MCF 10A (cell line): ENCODE data around the gene BTN3A1. TPM values are rescaled to one million over a fixed set of nuclear protein-coding genes. Genes with fewer than 3 reads are reported as not detected.
A peak's percentile ranks its signal among the peaks of the same experiment; 100 is the strongest.
"Not testable (repeated sequence)": the region's sequence is repeated elsewhere in the genome, so short reads cannot be mapped to it uniquely, and the experiment has no call there.

Source experiments
- BruUV-seq: library from RNA; stranded (reverse); fragments of 400-500 nt; replicated peaks from 2 replicates; lab custom pipeline; 2021; lab: Mats Ljungman, UMichigan
- CTCF ChIA-PET: fragments of 300-600 bp; sonication (Branson Sonifier 250); formaldehyde crosslinking; extraction: SDS; loops from one replicate; lab custom pipeline; 2021; ENCODE audit warnings: antibody characterized with exemption, inconsistent platforms; lab: Yijun Ruan, JAX
- POLR2A ChIA-PET: fragments of 300-600, 350-650 bp; sonication (Branson Sonifier 250); formaldehyde crosslinking; extraction: SDS; loops from one replicate; lab custom pipeline; 2020; ENCODE audit warnings: antibody characterized with exemption, inconsistent platforms; lab: Yijun Ruan, JAX
- DNase-seq: peaks from one replicate; pipeline ENCODE4 v3.0.0-alpha.2; 2018; ENCODE audit not compliant: unreplicated experiment
- H3K27ac Mint-ChIP-seq: one replicate; pipeline ENCODE4 v1.8.0; 2022; ENCODE audit warnings: mild to moderate bottlenecking, low read depth, mixed read lengths; ENCODE audit not compliant: unreplicated experiment
- H3K27me3 Mint-ChIP-seq: one replicate; pipeline ENCODE4 v1.8.0; 2022; ENCODE audit warnings: mixed read lengths; ENCODE audit not compliant: insufficient read depth, unreplicated experiment
- H3K36me3 Mint-ChIP-seq: one replicate; pipeline ENCODE4 v1.8.0; 2022; ENCODE audit warnings: mild to moderate bottlenecking, moderate library complexity, mixed read lengths; ENCODE audit not compliant: insufficient read depth, unreplicated experiment
- H3K4me1 Mint-ChIP-seq: one replicate; pipeline ENCODE4 v1.8.0; 2022; ENCODE audit warnings: mixed read lengths; ENCODE audit not compliant: insufficient read depth, unreplicated experiment
- H3K4me3 Mint-ChIP-seq: one replicate; pipeline ENCODE4 v1.8.0; 2022; ENCODE audit warnings: mild to moderate bottlenecking, moderate library complexity, mixed read lengths; ENCODE audit not compliant: unreplicated experiment
- H3K9me3 Mint-ChIP-seq: one replicate; pipeline ENCODE4 v1.8.0; 2022; ENCODE audit warnings: mixed read lengths; ENCODE audit not compliant: unreplicated experiment
- CTCF ChIP-seq: fragments of 200-600 bp; IDR thresholded peaks from one replicate; pipeline ENCODE4 v1.8.0; 2022; ENCODE audit warnings: antibody characterized with exemption, mild to moderate bottlenecking; ENCODE audit not compliant: unreplicated experiment
- intact Hi-C: fragments of 100-400 bp; cut with micrococcal nuclease; formaldehyde crosslinking; loops from 2 replicates; pipeline ENCODE4 v1.14.1; 2022
- total RNA-seq: library from RNA; stranded (reverse); gene quantifications from 2 replicates; pipeline ENCODE4 v1.2.3, GENCODE V29; 2022

The BTN3A1 gene
- total RNA-seq, 1 experiment from 2014 or later = 8.0 TPM

GRCh38 chr6:26416288-26416687 lies 14.2 kb downstream of the BTN3A1 start:
- Mint-ChIP-seq H3K36me3 (no peaks in the 10 kb centered on the region), H3K27me3 (no peaks in the 10 kb centered on the region), H3K4me1 (no peaks in the 10 kb centered on the region), H3K4me3 (no peak overlapping the region), H3K27ac (no peak overlapping the region), H3K9me3 (no peaks in the 10 kb centered on the region)
- BruUV-seq = no TSS peak
- no peak for TF ChIP-seq CTCF
- intact Hi-C loops = no loop called here
- ChIA-PET CTCF (no interaction called here), POLR2A (no interaction called here)
- no peak for DNase-seq

- BruUV-seq, intact Hi-C loops, H3K9me3 Mint-ChIP-seq, H3K27me3 Mint-ChIP-seq, H3K4me3 Mint-ChIP-seq, H3K27ac Mint-ChIP-seq, DNase-seq, H3K36me3 Mint-ChIP-seq, POLR2A ChIA-PET: not testable (repeated sequence)
- CTCF ChIA-PET = interaction anchor here (0.8 kb wide), 1 partner anchor 14 kb away, joined by 4 read pairs; no protein-coding TSS in a partner anchor
- H3K4me1 Mint-ChIP-seq = peaks cover 11% of the 10 kb centered on the region
These were observed 16.0 kb downstream of the BTN3A1 start for GRCh38 chr6:26418077-26418476.

- H3K4me3 Mint-ChIP-seq, H3K9me3 Mint-ChIP-seq, BruUV-seq, H3K27me3 Mint-ChIP-seq, DNase-seq, intact Hi-C loops, H3K36me3 Mint-ChIP-seq, H3K27ac Mint-ChIP-seq: not testable (repeated sequence)
- POLR2A ChIA-PET = interaction anchor here (0.9 kb wide), 1 partner anchor 133 kb away, joined by 3 read pairs; a partner anchor contains a TSS
- H3K4me1 Mint-ChIP-seq = peaks cover 18% of the 10 kb centered on the region
- CTCF ChIA-PET = interaction anchor here (0.6 to 1.2 kb wide), 2 partner anchors 12 to 15 kb away, joined by 3 to 5 read pairs; no protein-coding TSS in a partner anchor
These were observed 16.7 kb downstream of the BTN3A1 start for GRCh38 chr6:26418795-26419194.

- Mint-ChIP-seq H3K9me3 (no peaks in the 10 kb centered on the region), H3K4me3 (no peak overlapping the region), H3K36me3 (peaks cover 11% of the 10 kb centered on the region), H3K4me1 (peaks cover 23% of the 10 kb centered on the region), H3K27ac (no peak overlapping the region), H3K27me3 (no peaks in the 10 kb centered on the region)
- peak; percentile 29 for TF ChIP-seq CTCF
- peak; percentile 43 for DNase-seq
- POLR2A ChIA-PET = interaction anchor here (0.5 to 1.3 kb wide), 4 partner anchors 10 to 725 kb away, joined by 3 to 4 read pairs (median 3); no protein-coding TSS in a partner anchor
- intact Hi-C loops = loop anchor here (1.0 to 5.0 kb wide), 3 partner anchors 26 to 112 kb away; no protein-coding TSS in a partner anchor
- no TSS peak for BruUV-seq
- CTCF ChIA-PET = no interaction called here
These were observed 18.7 kb downstream of the BTN3A1 start for GRCh38 chr6:26420688-26421171.
